ENCODE data around the gene SVIL. TPM values are rescaled to one million over a fixed set of nuclear protein-coding genes. Genes with fewer than 3 reads are reported as not detected.

SVIL gene
- total and polyA plus RNA-seq, 2 donors (not counting 1 experiment from before 2014, with no cell fraction given): 0.74 to 0.88 TPM

- H3K9ac ChIP-seq (ENCODE audit: low read length): no peak overlapping the region
- H3K79me2 ChIP-seq (ENCODE audit: control insufficient read depth, insufficient read depth, low read length): no peaks in the 10 kb centered on the region
- no peaks in the 10 kb centered on the region for H3K27me3 ChIP-seq (replicated peaks in 1 of 4; ENCODE audit: control extremely low read depth in 1 of 4, control insufficient read depth in 3 of 4, insufficient read depth in 4 of 4, low read length in 3 of 4)
- no peaks in the 10 kb centered on the region for H4K20me1 ChIP-seq (ENCODE audit: control insufficient read depth, insufficient read depth, low read length, poor library complexity, severe bottlenecking)
- 100% methylated on average over 1 of the region's 7 CpGs for WGBS (ENCODE audit: insufficient coverage)
- ATAC-seq (ENCODE audit: low read depth): no peak
- no peak overlapping the region for H2AFZ ChIP-seq (ENCODE audit: insufficient read depth, low read depth, low read length, poor library complexity, severe bottlenecking)
- ChIA-PET POLR2A (no interaction called here), CTCF (no interaction called here)
- no peak for DNase-seq
- Mint-ChIP-seq H3K27me3 (no peaks in the 10 kb centered on the region), H3K4me1 (no peaks in the 10 kb centered on the region), H3K27ac (no peak overlapping the region), H3K9me3 (ENCODE audit: insufficient read depth) (no peaks in the 10 kb centered on the region), H3K4me3 (no peak overlapping the region)
- no peak overlapping the region for H3K27ac ChIP-seq (ENCODE audit: low read length in 2 of 2)
- no peak for TF ChIP-seq CTCF (IDR thresholded peaks at IDR 0.05)
- no peak for TF ChIP-seq EZH2 (IDR thresholded peaks at IDR 0.05; ENCODE audit: borderline replicate concordance, insufficient read depth, low read depth, low read length, poor library complexity, severe bottlenecking)
- peaks cover 0 to 8% (median 4%) of the 10 kb centered on the region in 3 donors for H3K9me3 ChIP-seq (ENCODE audit: control extremely low read depth in 1 of 3, control insufficient read depth in 2 of 3, insufficient read depth in 1 of 3, low read length in 2 of 3)
- H3K4me2 ChIP-seq (replicated peaks; ENCODE audit: low read depth, low read length, poor library complexity, severe bottlenecking): no peak overlapping the region
- intact Hi-C loops (cut with micrococcal nuclease): no loop called here
- H3K4me1 ChIP-seq (ENCODE audit: control insufficient read depth in 2 of 2, insufficient read depth in 2 of 2, low read length in 2 of 2): no peaks in the 10 kb centered on the region
- H3K36me3 ChIP-seq (replicated peaks in 1 of 2; ENCODE audit: control extremely low read depth in 1 of 2, control insufficient read depth in 1 of 2, extremely low read depth in 1 of 2, insufficient read depth in 2 of 2, low read length in 1 of 2): no peaks in the 10 kb centered on the region
- H3K4me3 ChIP-seq (ENCODE audit: control extremely low read depth in 1 of 5, extremely low read depth in 1 of 5, insufficient read depth in 1 of 5, low read depth in 2 of 5, low read length in 4 of 5): no peak overlapping the region
These were observed 179.7 kb downstream of the SVIL start for GRCh38 chr10:29455095-29455494.

GRCh38 chr10:29454250-29454649, 180.5 kb downstream of the SVIL start:
- no peak for ATAC-seq (ENCODE audit: low read depth)
- Histone ChIP-seq H4K20me1 (ENCODE audit: control insufficient read depth, insufficient read depth, low read length, poor library complexity, severe bottlenecking) (no peaks in the 10 kb centered on the region), H3K79me2 (ENCODE audit: control insufficient read depth, insufficient read depth, low read length) (no peaks in the 10 kb centered on the region), H3K4me1 (ENCODE audit: control insufficient read depth in 2 of 2, insufficient read depth in 2 of 2, low read length in 2 of 2) (no peaks in the 10 kb centered on the region), H3K4me2 (replicated peaks; ENCODE audit: low read depth, low read length, poor library complexity, severe bottlenecking) (no peak overlapping the region), H3K27me3 (replicated peaks in 1 of 4; ENCODE audit: control extremely low read depth in 1 of 4, control insufficient read depth in 3 of 4, insufficient read depth in 4 of 4, low read length in 3 of 4) (no peaks in the 10 kb centered on the region), H3K27ac (ENCODE audit: low read length in 2 of 2) (no peak overlapping the region), H3K4me3 (ENCODE audit: control extremely low read depth in 1 of 5, extremely low read depth in 1 of 5, insufficient read depth in 1 of 5, low read depth in 2 of 5, low read length in 4 of 5) (no peak overlapping the region), H2AFZ (ENCODE audit: insufficient read depth, low read depth, low read length, poor library complexity, severe bottlenecking) (no peak overlapping the region), H3K9me3 (ENCODE audit: control extremely low read depth in 1 of 3, control insufficient read depth in 2 of 3, insufficient read depth in 1 of 3, low read length in 2 of 3) (peaks cover 0 to 2% (median 0%) of the 10 kb centered on the region in 3 donors), H3K9ac (ENCODE audit: low read length) (no peak overlapping the region), H3K36me3 (replicated peaks in 1 of 2; ENCODE audit: control extremely low read depth in 1 of 2, control insufficient read depth in 1 of 2, extremely low read depth in 1 of 2, insufficient read depth in 2 of 2, low read length in 1 of 2) (no peaks in the 10 kb centered on the region)
- POLR2A ChIA-PET: no interaction called here
- Mint-ChIP-seq H3K9me3 (ENCODE audit: insufficient read depth) (no peaks in the 10 kb centered on the region), H3K27me3 (no peaks in the 10 kb centered on the region), H3K4me3 (no peak overlapping the region), H3K4me1 (no peaks in the 10 kb centered on the region), H3K27ac (no peak overlapping the region)
- CTCF ChIA-PET: no interaction called here
- no peak for DNase-seq
- WGBS (ENCODE audit: insufficient coverage): 75% methylated on average over 3 of the region's 4 CpGs
- intact Hi-C loops (cut with micrococcal nuclease): no loop called here
- TF ChIP-seq CTCF (IDR thresholded peaks at IDR 0.05): no peak
- no peak for TF ChIP-seq EZH2 (IDR thresholded peaks at IDR 0.05; ENCODE audit: borderline replicate concordance, insufficient read depth, low read depth, low read length, poor library complexity, severe bottlenecking)
